Activated naive CD4-positive, alpha-beta T cell treated with anti-CD3 and anti-CD28 coated beads, Interleukin-2, amount 50 U/mL, for 24 hours (primary cell): Measurements from ENCODE around the gene SORCS3.

Experiments used
- H3K27ac Mint-ChIP-seq: one replicate; pipeline ENCODE4 v1.8.0; 2021; ENCODE audit warnings: mild to moderate bottlenecking, mixed read lengths
- H3K27me3 Mint-ChIP-seq: one replicate; pipeline ENCODE4 v1.8.0; 2021; ENCODE audit warnings: mixed read lengths
- H3K36me3 Mint-ChIP-seq: one replicate; pipeline ENCODE4 v1.8.0; 2021; ENCODE audit warnings: mixed read lengths
- H3K4me1 Mint-ChIP-seq: one replicate; pipeline ENCODE4 v1.8.0; 2021; ENCODE audit warnings: mixed read lengths
- H3K4me3 Mint-ChIP-seq: one replicate; pipeline ENCODE4 v1.8.0; 2021; ENCODE audit warnings: mild to moderate bottlenecking, mixed read lengths
- H3K9me3 Mint-ChIP-seq: one replicate; pipeline ENCODE4 v1.8.0; 2021; ENCODE audit warnings: mixed read lengths

The SORCS3 gene

DNA sequence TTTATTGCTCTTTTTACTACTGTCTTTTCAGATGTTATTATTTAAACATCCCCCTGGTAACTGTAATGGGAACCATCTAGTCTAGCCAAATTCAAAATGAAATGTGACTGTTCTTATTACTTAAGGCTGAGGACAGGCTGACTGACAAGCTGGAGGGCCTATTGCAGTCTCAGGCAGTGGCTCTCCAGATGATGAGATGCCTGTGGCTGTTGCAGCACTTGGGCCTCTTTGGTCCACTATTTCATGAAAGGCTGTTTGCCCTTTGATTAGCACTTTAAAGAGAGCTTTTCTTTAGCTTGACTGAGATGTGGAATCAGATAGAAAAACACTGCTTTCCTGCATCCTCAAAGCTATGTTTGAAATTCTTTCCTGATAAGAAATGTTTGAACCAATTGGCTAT, 540.5 kb downstream of the SORCS3 start:
- H3K36me3 Mint-ChIP-seq, result peaks cover 8% of the 10 kb centered on the region
- H3K27me3 Mint-ChIP-seq, result no peaks in the 10 kb centered on the region
- H3K9me3 Mint-ChIP-seq, result no peaks in the 10 kb centered on the region
- no peak overlapping the region for H3K27ac Mint-ChIP-seq
- H3K4me1 Mint-ChIP-seq, result no peaks in the 10 kb centered on the region
- no peak overlapping the region for H3K4me3 Mint-ChIP-seq

DNA sequence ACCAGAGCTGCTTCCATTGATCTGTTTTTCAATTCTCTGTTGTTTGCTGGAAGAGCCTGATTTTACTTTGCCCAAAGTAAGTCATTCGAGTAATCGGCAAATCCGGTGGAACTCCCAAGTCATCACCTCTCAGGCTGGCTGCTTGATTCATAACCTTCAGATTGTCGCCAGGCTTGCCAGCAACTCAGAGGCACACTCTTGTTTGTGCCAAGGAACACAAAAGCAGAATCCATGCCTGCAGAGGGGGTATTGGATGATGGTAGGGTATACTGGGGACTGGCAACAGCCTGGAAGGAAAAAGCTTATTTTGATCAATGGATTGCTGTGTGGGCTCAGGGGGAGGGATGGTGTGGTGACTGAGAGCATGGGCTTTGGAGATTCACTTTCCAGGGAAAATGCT, 542.4 kb downstream of the SORCS3 start:
- Mint-ChIP-seq H3K27me3 (no peaks in the 10 kb centered on the region), H3K4me1 (no peaks in the 10 kb centered on the region), H3K4me3 (no peak overlapping the region), H3K9me3 (no peaks in the 10 kb centered on the region), H3K27ac (no peak overlapping the region), H3K36me3 (peaks cover 8% of the 10 kb centered on the region)

DNA sequence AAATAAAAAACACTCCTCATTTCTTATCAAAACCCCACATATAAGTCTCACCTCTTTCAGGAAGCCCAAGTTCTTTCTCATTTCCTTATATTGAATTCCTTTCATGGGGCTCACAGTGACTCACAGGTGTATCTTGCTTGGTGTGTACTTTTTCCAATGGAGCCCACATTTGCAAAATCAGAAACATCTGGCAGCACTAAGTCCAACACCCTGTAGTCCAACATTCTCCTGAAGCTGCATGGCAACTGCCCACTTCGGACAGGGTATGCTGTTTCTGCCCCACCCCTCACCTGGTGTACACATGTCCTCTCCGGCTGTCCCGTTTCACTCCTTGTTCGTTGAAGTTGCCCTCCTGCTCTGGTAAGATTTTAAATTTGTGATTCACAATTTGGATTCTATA, 544.1 kb downstream of the SORCS3 start:
- H3K36me3 Mint-ChIP-seq, result peaks cover 5% of the 10 kb centered on the region
- H3K4me3 Mint-ChIP-seq, result no peak overlapping the region
- no peaks in the 10 kb centered on the region for H3K4me1 Mint-ChIP-seq
- H3K27me3 Mint-ChIP-seq, result no peaks in the 10 kb centered on the region
- no peak overlapping the region for H3K27ac Mint-ChIP-seq
- H3K9me3 Mint-ChIP-seq, result no peaks in the 10 kb centered on the region

DNA sequence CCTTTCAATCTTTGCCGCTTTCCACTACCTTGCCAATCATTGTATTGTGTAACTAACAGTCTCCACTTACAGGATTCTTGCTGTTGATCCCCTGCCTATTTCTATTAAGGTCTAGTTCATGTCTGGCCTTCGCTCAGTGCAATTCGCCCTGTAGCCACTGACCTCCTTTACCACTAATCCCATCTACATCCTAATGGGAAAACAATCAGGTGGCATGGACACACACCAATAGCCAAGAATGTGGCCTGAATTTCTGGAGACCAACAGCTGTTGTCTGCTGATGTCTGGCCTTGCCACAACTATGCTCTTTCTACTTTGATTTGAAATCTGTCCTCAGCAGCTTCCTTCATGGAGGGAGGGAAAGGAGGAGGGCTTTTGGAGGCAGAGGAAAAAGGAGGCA, 546.2 kb downstream of the SORCS3 start:
- Mint-ChIP-seq H3K27ac (no peak overlapping the region), H3K4me3 (no peak overlapping the region), H3K27me3 (no peaks in the 10 kb centered on the region), H3K9me3 (no peaks in the 10 kb centered on the region), H3K36me3 (peaks cover 5% of the 10 kb centered on the region), H3K4me1 (no peaks in the 10 kb centered on the region)

DNA sequence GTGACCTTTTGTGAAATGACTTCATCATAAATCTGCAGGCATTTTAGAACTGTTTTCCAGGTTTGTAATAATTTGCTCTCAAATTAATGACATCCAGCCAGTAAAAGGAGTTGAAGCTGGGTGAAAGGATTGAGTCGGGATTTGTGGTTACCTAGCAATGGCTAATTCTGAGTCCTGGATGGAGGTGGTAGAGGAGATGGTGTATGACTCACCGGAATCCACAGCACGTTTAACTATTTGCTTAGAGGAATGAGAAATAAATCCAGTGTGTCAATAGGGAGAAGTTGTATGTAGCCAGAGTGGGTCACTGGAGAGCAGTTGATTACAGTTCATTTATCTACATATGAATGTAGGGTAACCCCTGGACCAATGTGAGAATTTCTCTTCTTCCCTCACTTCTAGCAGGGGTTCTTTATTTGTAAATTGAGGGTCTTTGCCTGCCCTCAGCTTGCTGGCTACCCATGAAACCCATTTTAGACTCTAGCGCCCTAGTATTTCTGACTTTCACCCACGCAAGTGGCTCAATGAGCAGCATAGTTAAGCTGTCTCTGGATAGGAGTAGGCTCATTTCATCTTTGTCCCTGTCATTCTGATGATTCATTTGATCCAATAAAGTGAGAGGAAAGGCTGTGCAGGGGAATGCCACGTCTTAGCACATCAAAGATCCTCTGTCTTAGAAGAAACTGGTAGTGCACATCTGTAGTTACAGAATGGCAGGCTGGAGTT, 547.8 kb downstream of the SORCS3 start:
- Mint-ChIP-seq H3K27ac (no peak overlapping the region), H3K4me3 (no peak overlapping the region), H3K36me3 (peaks cover 5% of the 10 kb centered on the region), H3K27me3 (no peaks in the 10 kb centered on the region), H3K4me1 (no peaks in the 10 kb centered on the region), H3K9me3 (no peaks in the 10 kb centered on the region)

DNA sequence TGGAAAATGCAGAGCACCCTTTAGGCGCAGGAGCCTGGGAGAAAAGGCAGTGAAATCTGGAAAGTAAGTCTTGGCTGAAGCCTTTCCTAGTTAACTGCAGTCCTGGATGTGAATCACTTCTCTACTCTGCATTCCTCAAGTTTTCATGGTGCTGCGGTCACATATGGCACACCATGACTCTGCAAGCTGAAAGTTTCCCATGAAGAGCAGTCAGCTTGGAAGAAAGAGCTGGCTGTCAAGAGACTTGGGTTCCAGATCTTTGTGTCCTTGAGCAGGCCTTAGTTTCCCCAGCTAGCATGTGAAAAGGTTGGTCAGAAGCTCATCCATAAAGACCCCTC, 548.3 kb downstream of the SORCS3 start:
- Mint-ChIP-seq H3K36me3 (peaks cover 5% of the 10 kb centered on the region), H3K4me3 (no peak overlapping the region), H3K27me3 (no peaks in the 10 kb centered on the region), H3K27ac (no peak overlapping the region), H3K9me3 (no peaks in the 10 kb centered on the region), H3K4me1 (no peaks in the 10 kb centered on the region)

DNA sequence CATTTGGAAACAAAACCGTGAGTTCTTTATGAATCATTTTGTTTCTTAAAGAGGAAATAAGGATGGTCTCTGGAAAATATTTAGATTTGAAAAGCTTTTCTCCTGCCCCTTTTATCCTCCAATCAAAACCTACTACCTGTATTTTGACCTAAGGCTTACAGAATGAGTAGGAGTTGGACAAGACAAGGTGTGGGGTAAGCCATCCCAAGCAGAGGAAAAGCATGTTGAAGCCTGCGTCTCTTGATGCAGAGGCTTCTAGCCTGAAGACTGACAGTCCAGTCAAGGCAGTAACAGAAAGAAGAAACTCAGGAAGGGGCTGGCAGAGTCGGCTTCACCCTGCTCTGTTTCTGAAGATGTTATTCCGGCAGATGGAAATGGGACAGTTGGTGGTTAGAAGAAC, 551.1 kb downstream of the SORCS3 start:
- Mint-ChIP-seq H3K27ac (no peak overlapping the region), H3K4me3 (no peak overlapping the region), H3K36me3 (peaks cover 1% of the 10 kb centered on the region), H3K27me3 (no peaks in the 10 kb centered on the region), H3K9me3 (no peaks in the 10 kb centered on the region), H3K4me1 (no peaks in the 10 kb centered on the region)

DNA sequence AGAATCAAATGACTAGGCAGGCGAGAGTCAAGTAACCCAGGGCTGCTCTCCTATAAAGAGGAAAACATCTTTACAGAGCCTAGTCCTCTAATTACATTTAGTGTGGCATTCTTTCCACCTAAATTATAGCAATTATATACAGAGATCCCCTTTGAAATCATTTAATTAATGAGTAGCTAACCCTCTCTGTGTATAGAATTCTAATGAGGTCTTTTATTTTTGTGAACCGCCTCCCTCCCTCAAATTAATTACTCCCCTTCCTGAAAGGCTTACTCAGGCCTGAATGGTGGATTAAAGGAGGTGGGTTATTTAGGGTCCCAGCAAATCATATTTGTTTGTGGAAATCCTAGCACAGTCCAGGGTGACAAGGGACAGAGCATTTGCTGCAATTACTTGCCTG, 551.8 kb downstream of the SORCS3 start:
- no peaks in the 10 kb centered on the region for H3K4me1 Mint-ChIP-seq
- H3K4me3 Mint-ChIP-seq, result no peak overlapping the region
- no peak overlapping the region for H3K27ac Mint-ChIP-seq
- peaks cover 1% of the 10 kb centered on the region for H3K36me3 Mint-ChIP-seq
- no peaks in the 10 kb centered on the region for H3K27me3 Mint-ChIP-seq
- no peaks in the 10 kb centered on the region for H3K9me3 Mint-ChIP-seq

DNA sequence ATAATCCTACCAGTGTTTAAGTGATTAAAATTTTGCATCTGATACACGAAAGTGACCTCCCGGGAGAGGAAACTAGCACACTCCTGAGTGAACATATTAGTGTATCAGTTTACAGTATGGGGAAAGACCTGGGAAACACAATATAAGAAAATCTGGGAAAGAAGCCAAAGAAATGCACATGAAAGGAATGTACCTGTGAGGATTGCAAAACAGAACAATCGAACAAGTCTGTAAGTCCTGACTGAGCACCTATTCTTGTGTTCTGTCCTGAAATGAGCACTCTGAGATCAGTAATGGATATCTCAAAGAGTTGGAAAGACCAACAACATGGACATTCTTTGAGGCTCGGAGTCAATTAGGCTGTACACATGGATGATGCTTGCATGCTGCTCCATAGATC, 554.7 kb downstream of the SORCS3 start:
- Mint-ChIP-seq H3K27ac (no peak overlapping the region), H3K9me3 (no peaks in the 10 kb centered on the region), H3K36me3 (no peaks in the 10 kb centered on the region), H3K4me3 (no peak overlapping the region), H3K4me1 (no peaks in the 10 kb centered on the region), H3K27me3 (no peaks in the 10 kb centered on the region)

DNA sequence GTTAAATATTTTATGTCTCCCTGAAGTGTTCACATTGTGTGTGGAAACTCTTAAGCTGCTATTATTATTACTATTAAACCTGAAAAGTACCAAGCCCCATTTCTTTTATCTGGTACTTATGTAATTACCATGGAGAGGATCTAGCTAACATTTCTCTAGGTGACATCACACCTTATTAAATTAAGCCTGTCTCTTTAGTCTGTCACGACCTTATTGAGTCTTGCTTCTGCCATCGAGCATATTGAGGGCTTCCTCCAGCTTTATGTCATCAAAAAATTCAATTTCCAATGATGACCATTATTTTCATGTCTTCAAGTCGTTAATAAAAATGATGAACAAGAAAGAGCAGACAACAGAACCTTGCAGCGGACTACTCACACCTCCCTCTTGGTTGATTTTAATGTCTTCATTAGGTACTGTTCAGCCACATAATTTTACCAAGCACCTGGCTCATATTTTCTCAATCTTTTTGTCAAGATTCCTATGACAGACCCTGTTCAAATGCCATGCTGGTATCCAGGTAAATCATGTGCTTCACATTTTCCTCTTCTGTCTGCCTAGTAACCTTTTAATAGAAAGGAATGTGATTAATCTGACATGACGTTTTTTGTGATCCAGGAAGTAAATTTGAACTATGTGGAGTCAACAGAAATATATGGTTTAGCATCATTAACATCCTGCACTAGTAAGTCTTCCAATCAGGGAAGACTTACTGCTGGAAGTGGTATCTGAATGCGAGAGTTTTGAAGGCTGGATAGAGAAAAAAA, 556.7 kb downstream of the SORCS3 start:
- no peak overlapping the region for H3K27ac Mint-ChIP-seq
- H3K9me3 Mint-ChIP-seq, result no peaks in the 10 kb centered on the region
- H3K27me3 Mint-ChIP-seq, result no peaks in the 10 kb centered on the region

DNA sequence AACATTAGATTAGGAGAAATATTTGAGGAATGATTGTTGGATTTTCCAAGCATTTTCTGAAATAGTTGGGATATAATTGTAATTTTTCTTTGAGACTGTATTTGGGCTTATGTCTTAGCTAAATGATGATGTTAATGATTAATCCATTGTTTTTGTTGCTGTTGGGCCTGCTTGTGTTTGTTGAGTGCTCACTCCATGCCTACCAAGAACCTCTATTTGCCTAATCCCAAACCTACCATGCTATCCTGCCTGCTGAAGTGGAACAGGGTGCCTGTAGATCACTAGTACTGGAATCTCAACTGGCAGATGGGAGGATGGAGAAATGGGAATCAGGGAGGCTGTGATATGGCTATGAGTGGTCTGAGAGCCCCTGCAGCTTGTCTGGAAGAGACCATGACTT, 565.5 kb downstream of the SORCS3 start:
- Mint-ChIP-seq H3K4me3 (no peak overlapping the region), H3K9me3 (no peaks in the 10 kb centered on the region), H3K27ac (no peak overlapping the region), H3K4me1 (no peaks in the 10 kb centered on the region), H3K36me3 (peaks cover 8% of the 10 kb centered on the region), H3K27me3 (no peaks in the 10 kb centered on the region)

More for the DNA sequence above, 556.7 kb downstream of the SORCS3 start:
- Mint-ChIP-seq H3K36me3 (peaks cover 6% of the 10 kb centered on the region), H3K4me3 (no peak overlapping the region), H3K4me1 (no peaks in the 10 kb centered on the region)

DNA sequence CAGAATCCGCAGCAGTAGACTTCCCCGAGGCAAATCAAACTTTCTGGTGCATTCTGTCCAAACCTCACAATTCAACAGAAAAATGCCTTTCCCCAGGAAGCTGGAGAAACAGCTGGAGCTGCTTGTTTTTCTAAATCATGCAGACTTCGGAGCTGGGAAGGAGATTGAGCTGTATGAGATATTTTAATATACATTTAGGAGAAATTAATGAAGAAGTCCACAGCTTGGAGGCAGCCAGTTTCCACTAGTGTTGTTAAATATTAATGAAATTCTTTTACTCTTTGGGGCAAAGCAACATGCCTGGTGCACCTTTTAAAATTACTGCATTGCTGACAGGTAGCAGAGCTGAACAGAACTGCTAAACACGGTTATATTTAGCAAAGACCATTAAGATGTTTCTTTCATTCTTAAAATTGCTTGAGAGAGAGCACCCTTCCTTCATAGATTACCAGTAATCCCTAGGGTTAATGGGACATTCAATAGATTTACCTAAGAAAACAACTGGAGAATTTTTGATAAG, 566.4 kb downstream of the SORCS3 start:
- no peaks in the 10 kb centered on the region for H3K4me1 Mint-ChIP-seq
- H3K9me3 Mint-ChIP-seq, result no peaks in the 10 kb centered on the region
- H3K27ac Mint-ChIP-seq, result no peak overlapping the region
- H3K4me3 Mint-ChIP-seq, result no peak overlapping the region
- H3K36me3 Mint-ChIP-seq, result peaks cover 4% of the 10 kb centered on the region
- no peaks in the 10 kb centered on the region for H3K27me3 Mint-ChIP-seq

DNA sequence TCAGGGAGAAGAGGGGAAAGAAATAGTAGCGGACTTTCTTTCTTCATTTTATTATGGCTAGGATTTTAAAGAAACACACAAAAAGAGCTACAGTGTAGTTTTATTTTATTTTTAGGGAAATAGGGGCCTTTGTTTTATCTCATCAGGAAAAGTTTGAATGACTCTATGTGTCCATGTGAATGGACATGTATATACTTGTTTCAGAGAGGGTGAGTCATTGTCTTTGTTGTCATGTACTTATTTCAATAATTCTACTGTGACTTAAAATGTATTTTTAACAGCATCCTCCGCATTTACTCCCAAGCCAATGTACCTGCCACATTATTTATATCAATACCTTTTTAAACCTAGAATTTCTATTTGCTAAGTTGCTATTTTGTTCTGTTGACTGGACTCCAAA, 569.5 kb downstream of the SORCS3 start:
- peaks cover 10% of the 10 kb centered on the region for H3K36me3 Mint-ChIP-seq
- no peaks in the 10 kb centered on the region for H3K9me3 Mint-ChIP-seq
- no peak overlapping the region for H3K27ac Mint-ChIP-seq
- no peaks in the 10 kb centered on the region for H3K4me1 Mint-ChIP-seq
- no peak overlapping the region for H3K4me3 Mint-ChIP-seq
- H3K27me3 Mint-ChIP-seq, result no peaks in the 10 kb centered on the region

DNA sequence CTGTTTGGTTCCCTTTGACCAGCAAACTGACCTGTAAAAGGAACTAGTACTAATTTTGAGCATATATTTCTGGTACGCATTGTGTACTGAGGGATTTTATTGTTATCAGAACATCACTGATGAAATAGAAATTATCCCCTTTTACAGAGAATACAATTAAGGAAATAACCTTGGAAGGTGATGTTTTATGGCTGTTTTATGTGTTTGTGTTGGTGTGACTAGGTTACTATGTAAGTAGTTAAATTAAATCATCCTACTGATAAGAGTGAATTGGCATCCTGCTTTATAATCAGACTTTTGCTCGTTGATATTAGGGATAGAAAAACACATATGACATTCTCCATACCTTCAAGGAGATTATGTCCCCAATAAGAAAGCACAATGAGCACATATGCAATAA, 596.6 kb downstream of the SORCS3 start:
- H3K27me3 Mint-ChIP-seq, result no peaks in the 10 kb centered on the region
- no peaks in the 10 kb centered on the region for H3K9me3 Mint-ChIP-seq
- no peaks in the 10 kb centered on the region for H3K4me1 Mint-ChIP-seq
- no peak overlapping the region for H3K27ac Mint-ChIP-seq
- peaks cover 18% of the 10 kb centered on the region for H3K36me3 Mint-ChIP-seq
- H3K4me3 Mint-ChIP-seq, result no peak overlapping the region

DNA sequence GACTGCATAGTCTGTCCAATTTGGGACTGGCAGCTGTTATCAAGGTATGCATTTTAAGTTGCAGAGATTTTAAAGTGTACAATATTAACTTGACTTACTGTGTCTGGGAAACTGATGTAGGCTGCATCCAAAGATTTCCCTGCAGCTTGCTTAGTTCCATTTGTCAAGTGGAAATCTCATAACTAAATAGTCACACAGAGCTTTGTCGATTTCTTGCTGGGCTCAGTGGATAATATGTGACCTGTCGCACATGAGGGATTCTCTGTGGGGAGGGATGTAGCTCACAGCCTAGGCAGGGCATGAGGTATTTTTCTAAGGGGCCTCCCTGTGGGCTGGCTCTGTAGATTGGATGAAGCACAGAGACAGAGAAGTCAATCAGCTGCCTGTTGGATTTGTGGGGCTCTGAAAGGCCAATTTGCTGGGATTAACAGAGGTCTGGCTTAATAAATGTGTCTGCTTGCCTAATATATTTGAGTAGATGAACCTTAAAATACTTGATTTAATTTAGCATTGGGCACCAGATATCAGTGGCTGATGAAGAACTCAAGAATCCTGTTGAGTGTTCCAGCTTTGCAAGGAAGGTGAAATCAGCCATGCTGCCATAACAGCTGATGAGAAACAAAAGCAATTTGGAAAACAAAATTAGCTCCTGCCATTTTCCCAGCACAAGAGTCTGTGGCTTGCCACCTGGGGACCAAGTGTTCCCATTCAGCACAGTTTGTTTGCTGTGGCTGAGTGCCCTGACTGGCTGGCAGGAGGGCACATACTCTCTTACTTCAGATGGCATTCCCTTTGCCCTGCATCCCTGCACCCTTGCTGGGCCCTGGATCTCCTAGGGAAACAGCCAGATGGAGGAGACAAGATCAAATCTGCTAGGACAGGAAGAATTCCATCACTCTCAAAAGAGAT, 598.5 kb downstream of the SORCS3 start:
- Mint-ChIP-seq H3K36me3 (peaks cover 8% of the 10 kb centered on the region), H3K27ac (no peak overlapping the region), H3K27me3 (no peaks in the 10 kb centered on the region), H3K9me3 (no peaks in the 10 kb centered on the region), H3K4me1 (no peaks in the 10 kb centered on the region), H3K4me3 (no peak overlapping the region)

DNA sequence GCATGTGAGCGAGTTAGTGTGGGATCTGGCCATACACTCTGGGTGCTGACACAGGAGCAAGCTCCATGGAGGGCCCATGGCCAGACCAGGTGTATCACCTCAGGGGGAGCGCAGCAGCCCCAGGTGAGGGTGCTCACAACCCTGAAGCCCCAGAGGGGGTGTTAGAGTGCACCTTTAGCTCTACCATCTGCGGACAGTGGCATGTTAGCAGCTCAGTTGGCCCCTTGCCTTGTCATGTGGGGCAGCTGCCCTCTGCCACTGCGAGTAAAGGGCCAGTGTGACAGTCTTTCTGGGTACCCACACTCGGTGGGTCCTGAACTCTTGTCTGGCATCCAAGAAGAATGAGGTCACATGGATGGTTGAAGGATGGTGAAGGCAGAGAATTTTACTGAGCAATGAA, 600.2 kb downstream of the SORCS3 start:
- Mint-ChIP-seq H3K4me1 (no peaks in the 10 kb centered on the region), H3K4me3 (no peak overlapping the region), H3K36me3 (peaks cover 2% of the 10 kb centered on the region), H3K9me3 (no peaks in the 10 kb centered on the region), H3K27me3 (no peaks in the 10 kb centered on the region), H3K27ac (no peak overlapping the region)
